ENCODE results near the gene SERPINA5. TPM values are rescaled to one million over a fixed set of nuclear protein-coding genes. Genes with fewer than 3 reads are reported as not detected.

Gene SERPINA5
- polyA plus RNA-seq, 1 of the 3 experiments (the other 2 are of a cell fraction), result 0.08 TPM

DNA sequence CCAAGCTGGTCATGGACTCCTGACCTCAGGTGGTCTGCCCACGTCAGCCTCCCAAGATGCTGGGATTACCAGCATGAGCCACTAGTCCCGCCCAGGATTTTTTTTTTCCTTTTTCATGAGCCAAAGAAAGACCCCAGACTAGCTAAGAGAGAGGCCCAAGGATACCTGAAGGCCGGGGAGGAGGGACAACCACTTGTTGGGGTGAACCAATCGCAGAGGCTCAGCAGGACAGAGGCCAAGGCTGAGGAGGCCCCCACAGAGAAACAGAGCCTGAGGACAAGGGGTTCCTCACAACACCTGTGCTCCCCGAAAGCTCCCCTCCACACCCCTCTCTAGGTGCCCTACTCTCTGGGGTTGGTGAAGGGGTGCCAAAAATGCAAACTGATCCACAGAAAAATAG, 30.0 kb downstream of the SERPINA5 start (continued):
- TF ChIP-seq, protein P1, sequence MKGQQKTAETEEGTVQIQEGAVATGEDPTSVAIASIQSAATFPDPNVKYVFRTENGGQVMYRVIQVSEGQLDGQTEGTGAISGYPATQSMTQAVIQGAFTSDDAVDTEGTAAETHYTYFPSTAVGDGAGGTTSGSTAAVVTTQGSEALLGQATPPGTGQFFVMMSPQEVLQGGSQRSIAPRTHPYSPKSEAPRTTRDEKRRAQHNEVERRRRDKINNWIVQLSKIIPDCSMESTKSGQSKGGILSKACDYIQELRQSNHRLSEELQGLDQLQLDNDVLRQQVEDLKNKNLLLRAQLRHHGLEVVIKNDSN (IDR thresholded peaks at IDR 0.05; ENCODE audit: borderline replicate concordance, low read depth), result no peak

DNA sequence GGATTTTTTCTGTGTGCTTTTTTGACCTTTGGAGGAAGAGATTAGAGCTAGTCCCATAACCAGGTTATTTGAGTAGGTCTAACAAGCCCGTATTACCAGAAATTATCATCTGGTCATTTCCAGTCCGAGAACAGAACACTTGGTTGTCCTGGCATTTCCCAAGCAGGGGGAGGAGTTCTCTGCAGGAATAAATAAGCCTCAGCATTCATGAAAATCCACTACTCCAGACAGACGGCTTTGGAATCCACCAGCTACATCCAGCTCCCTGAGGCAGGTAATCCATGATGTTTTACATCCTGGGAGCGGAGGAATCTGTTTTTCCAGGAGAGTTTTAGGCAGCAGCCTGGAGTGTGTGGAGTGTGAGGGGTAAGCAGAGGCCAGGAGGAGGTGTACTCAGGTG, 30.9 kb downstream of the SERPINA5 start, which contains the start of gene SERPINA3:
TSS of gene SERPINA3 (plus strand) at position 218 of the 400 bp plus-strand sequence. CDS start 2,051 bp downstream, outside the sequence.
- Histone ChIP-seq H3K4me2 (no peak within 1 kb of the TSS), H2AFZ (ENCODE audit: low read depth) (no peak within 1 kb of the TSS), H3K27ac (ENCODE audit: low read depth in 2 of 2, low read length in 1 of 2) (peak within 1 kb of the TSS in 1 of 2 experiments; percentile 80; a peak in 1 of 4 replicates), H3F3A (replicated peaks; ENCODE audit: insufficient read depth) (peaks cover 4% of the 10 kb centered on the region), H3K9me3 (no peaks in the 10 kb centered on the region), H3K27me3 (ENCODE audit: insufficient read depth) (no peaks in the 10 kb centered on the region), H3K9ac (no peak within 1 kb of the TSS), H3K36me3 (replicated peaks in 1 of 2; ENCODE audit: control insufficient read depth in 1 of 2, insufficient read depth in 2 of 2, low read length in 1 of 2) (no peaks in the 10 kb centered on the region), H3K4me1 (ENCODE audit: control insufficient read depth in 1 of 2, insufficient read depth in 2 of 2, low read depth in 1 of 2, low read length in 1 of 2) (no peaks in the 10 kb centered on the region), H3K4me3 (ENCODE audit: low read depth in 2 of 2, low read length in 1 of 2) (no peak within 1 kb of the TSS), H3K79me2 (ENCODE audit: insufficient read depth) (no peaks in the 10 kb centered on the region), H4K20me1 (ENCODE audit: insufficient read depth) (no peaks in the 10 kb centered on the region), H3K9me2 (no peaks in the 10 kb centered on the region)
- WGBS (ENCODE audit: low lambda C conversion rate), result 84% methylated on average over 4 of the region's 4 CpGs
- POLR2A ChIA-PET, result no interaction called here
- CTCF ChIA-PET, result no interaction called here
- no peak for TF ChIP-seq SIN3A (IDR thresholded peaks at IDR 0.05; ENCODE audit: borderline replicate concordance, low read depth, low read length)
- TF ChIP-seq, protein P2, sequence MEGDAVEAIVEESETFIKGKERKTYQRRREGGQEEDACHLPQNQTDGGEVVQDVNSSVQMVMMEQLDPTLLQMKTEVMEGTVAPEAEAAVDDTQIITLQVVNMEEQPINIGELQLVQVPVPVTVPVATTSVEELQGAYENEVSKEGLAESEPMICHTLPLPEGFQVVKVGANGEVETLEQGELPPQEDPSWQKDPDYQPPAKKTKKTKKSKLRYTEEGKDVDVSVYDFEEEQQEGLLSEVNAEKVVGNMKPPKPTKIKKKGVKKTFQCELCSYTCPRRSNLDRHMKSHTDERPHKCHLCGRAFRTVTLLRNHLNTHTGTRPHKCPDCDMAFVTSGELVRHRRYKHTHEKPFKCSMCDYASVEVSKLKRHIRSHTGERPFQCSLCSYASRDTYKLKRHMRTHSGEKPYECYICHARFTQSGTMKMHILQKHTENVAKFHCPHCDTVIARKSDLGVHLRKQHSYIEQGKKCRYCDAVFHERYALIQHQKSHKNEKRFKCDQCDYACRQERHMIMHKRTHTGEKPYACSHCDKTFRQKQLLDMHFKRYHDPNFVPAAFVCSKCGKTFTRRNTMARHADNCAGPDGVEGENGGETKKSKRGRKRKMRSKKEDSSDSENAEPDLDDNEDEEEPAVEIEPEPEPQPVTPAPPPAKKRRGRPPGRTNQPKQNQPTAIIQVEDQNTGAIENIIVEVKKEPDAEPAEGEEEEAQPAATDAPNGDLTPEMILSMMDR (IDR thresholded peaks at IDR 0.05), result no peak
- no peak for TF ChIP-seq NRF1 (IDR thresholded peaks at IDR 0.05; ENCODE audit: low read depth, low read length)
- no peak for TF ChIP-seq JUND (IDR thresholded peaks at IDR 0.05)
- no peak for TF ChIP-seq ELF1 (IDR thresholded peaks at IDR 0.05)
- TF ChIP-seq MEF2A (IDR thresholded peaks at IDR 0.05; ENCODE audit: borderline replicate concordance, low read depth), result no peak
- no peak for TF ChIP-seq MXI1 (IDR thresholded peaks at IDR 0.05; ENCODE audit: low read depth, low read length)
- TF ChIP-seq FOXM1 (IDR thresholded peaks at IDR 0.05; ENCODE audit: low read depth), result no peak
- TF ChIP-seq EP300 (IDR thresholded peaks at IDR 0.05; ENCODE audit: borderline replicate concordance in 1 of 2, low read depth in 1 of 2, low read length in 1 of 2), result no peak
- TF ChIP-seq TCF12 (IDR thresholded peaks at IDR 0.05), result no peak
- TF ChIP-seq, protein P3, sequence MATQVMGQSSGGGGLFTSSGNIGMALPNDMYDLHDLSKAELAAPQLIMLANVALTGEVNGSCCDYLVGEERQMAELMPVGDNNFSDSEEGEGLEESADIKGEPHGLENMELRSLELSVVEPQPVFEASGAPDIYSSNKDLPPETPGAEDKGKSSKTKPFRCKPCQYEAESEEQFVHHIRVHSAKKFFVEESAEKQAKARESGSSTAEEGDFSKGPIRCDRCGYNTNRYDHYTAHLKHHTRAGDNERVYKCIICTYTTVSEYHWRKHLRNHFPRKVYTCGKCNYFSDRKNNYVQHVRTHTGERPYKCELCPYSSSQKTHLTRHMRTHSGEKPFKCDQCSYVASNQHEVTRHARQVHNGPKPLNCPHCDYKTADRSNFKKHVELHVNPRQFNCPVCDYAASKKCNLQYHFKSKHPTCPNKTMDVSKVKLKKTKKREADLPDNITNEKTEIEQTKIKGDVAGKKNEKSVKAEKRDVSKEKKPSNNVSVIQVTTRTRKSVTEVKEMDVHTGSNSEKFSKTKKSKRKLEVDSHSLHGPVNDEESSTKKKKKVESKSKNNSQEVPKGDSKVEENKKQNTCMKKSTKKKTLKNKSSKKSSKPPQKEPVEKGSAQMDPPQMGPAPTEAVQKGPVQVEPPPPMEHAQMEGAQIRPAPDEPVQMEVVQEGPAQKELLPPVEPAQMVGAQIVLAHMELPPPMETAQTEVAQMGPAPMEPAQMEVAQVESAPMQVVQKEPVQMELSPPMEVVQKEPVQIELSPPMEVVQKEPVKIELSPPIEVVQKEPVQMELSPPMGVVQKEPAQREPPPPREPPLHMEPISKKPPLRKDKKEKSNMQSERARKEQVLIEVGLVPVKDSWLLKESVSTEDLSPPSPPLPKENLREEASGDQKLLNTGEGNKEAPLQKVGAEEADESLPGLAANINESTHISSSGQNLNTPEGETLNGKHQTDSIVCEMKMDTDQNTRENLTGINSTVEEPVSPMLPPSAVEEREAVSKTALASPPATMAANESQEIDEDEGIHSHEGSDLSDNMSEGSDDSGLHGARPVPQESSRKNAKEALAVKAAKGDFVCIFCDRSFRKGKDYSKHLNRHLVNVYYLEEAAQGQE (IDR thresholded peaks at IDR 0.05; ENCODE audit: low read depth, low read length), result no peak
- TF ChIP-seq, protein P4, sequence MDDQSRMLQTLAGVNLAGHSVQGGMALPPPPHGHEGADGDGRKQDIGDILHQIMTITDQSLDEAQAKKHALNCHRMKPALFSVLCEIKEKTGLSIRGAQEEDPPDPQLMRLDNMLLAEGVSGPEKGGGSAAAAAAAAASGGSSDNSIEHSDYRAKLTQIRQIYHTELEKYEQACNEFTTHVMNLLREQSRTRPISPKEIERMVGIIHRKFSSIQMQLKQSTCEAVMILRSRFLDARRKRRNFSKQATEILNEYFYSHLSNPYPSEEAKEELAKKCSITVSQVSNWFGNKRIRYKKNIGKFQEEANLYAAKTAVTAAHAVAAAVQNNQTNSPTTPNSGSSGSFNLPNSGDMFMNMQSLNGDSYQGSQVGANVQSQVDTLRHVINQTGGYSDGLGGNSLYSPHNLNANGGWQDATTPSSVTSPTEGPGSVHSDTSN (IDR thresholded peaks at IDR 0.05), result no peak
- no peak for TF ChIP-seq TEAD4 (IDR thresholded peaks at IDR 0.05; ENCODE audit: borderline replicate concordance, insufficient read depth)
- TF ChIP-seq, protein P5, sequence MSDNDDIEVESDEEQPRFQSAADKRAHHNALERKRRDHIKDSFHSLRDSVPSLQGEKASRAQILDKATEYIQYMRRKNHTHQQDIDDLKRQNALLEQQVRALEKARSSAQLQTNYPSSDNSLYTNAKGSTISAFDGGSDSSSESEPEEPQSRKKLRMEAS (IDR thresholded peaks at IDR 0.05; ENCODE audit: low read depth), result no peak
- TF ChIP-seq, protein P6, sequence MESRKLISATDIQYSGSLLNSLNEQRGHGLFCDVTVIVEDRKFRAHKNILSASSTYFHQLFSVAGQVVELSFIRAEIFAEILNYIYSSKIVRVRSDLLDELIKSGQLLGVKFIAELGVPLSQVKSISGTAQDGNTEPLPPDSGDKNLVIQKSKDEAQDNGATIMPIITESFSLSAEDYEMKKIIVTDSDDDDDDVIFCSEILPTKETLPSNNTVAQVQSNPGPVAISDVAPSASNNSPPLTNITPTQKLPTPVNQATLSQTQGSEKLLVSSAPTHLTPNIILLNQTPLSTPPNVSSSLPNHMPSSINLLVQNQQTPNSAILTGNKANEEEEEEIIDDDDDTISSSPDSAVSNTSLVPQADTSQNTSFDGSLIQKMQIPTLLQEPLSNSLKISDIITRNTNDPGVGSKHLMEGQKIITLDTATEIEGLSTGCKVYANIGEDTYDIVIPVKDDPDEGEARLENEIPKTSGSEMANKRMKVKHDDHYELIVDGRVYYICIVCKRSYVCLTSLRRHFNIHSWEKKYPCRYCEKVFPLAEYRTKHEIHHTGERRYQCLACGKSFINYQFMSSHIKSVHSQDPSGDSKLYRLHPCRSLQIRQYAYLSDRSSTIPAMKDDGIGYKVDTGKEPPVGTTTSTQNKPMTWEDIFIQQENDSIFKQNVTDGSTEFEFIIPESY (IDR thresholded peaks at IDR 0.05; ENCODE audit: borderline replicate concordance, low read depth), result no peak
- TF ChIP-seq, protein P7, sequence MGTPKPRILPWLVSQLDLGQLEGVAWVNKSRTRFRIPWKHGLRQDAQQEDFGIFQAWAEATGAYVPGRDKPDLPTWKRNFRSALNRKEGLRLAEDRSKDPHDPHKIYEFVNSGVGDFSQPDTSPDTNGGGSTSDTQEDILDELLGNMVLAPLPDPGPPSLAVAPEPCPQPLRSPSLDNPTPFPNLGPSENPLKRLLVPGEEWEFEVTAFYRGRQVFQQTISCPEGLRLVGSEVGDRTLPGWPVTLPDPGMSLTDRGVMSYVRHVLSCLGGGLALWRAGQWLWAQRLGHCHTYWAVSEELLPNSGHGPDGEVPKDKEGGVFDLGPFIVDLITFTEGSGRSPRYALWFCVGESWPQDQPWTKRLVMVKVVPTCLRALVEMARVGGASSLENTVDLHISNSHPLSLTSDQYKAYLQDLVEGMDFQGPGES (IDR thresholded peaks at IDR 0.05; ENCODE audit: low read depth, low read length), result no peak
- no peak for TF ChIP-seq RFX5 (IDR thresholded peaks at IDR 0.05; ENCODE audit: low read length)
- no peak for DNase-seq

Measured in SK-N-SH (cell line).